T-cell (primary cell): ENCODE data around the gene MARS2. TPM values are rescaled to one million over a fixed set of nuclear protein-coding genes. Genes with fewer than 3 reads are reported as not detected.
"Not testable (repeated sequence)": the region's sequence is repeated elsewhere in the genome, so short reads cannot be mapped to it uniquely, and the experiment has no call there.

Experiments
- ATAC-seq, 4 experiments: fragments of 200-7000 bp in 3 of 4; fragments of 150-1000 bp in 1 of 4; cut with Tn5 transposase; replicated peaks in 1 of 4; 1 replicate in 3 of 4; 2 replicates in 1 of 4; pipeline ENCODE4 v1.10.0; 2021; ENCODE audit warnings: moderate library complexity in 3 of 4, mild to moderate bottlenecking in 2 of 4, moderate number of reproducible peaks in 1 of 4
- CTCF ChIA-PET, 2 donors: fragments of 300-600 bp; sonication (Branson Sonifier 250); formaldehyde crosslinking; loops; one replicate each; lab custom pipeline; 2022; ENCODE audit warnings: antibody characterized with exemption in 2 of 2; lab: Charles Lee
- POLR2A ChIA-PET, 2 donors: fragments of 300-600 bp; sonication (Branson Sonifier 250); formaldehyde crosslinking; loops; one replicate each; lab custom pipeline; 2022; ENCODE audit warnings: antibody characterized with exemption in 2 of 2; lab: Charles Lee
- DNase-seq, 35 experiments: peaks; one replicate each; pipeline versions ENCODE4 v3.0.0 to v3.0.0-alpha.2; 2013 to 2023
- H3K27ac ChIP-seq: one replicate; pipeline ENCODE4 v1.5.1; 2013; ENCODE audit warnings: low read length
- H3K27me3 ChIP-seq, 2 experiments: replicated peaks in 1 of 2; 1 replicate in 1 of 2; 2 replicates in 1 of 2; pipeline versions ENCODE4 v1.6.1 to v1.7.0; 2013; ENCODE audit warnings: low read length in 1 of 2, mixed read lengths in 1 of 2; ENCODE audit not compliant: control insufficient read depth in 2 of 2, insufficient read depth in 2 of 2; ENCODE audit errors: extremely low read depth in 1 of 2
- H3K36me3 ChIP-seq, 2 donors: 1 replicate in 1 of 2; 2 replicates in 1 of 2; pipeline versions ENCODE4 v1.6.1 to v1.7.0; 2013; ENCODE audit warnings: low read length in 1 of 2; ENCODE audit not compliant: control insufficient read depth in 2 of 2, insufficient read depth in 1 of 2; ENCODE audit errors: extremely low read depth in 1 of 2
- H3K4me1 ChIP-seq, 2 experiments: 1 replicate in 1 of 2; 2 replicates in 1 of 2; pipeline versions ENCODE4 v1.6.1 to v1.7.0; 2013; ENCODE audit warnings: low read length in 2 of 2, mixed read lengths in 1 of 2; ENCODE audit not compliant: insufficient read depth in 2 of 2, control insufficient read depth in 1 of 2; ENCODE audit errors: extremely low read depth in 1 of 2
- H3K4me3 ChIP-seq, 2 donors: 1 replicate in 1 of 2; 2 replicates in 1 of 2; pipeline versions ENCODE4 v1.5.1 to v1.7.0; 2013; ENCODE audit warnings: mild to moderate bottlenecking in 2 of 2, low read length in 1 of 2, moderate library complexity in 1 of 2; ENCODE audit not compliant: control insufficient read depth in 1 of 2; ENCODE audit errors: extremely low read depth in 1 of 2
- H3K9me3 ChIP-seq: 2 replicates; pipeline ENCODE4 v1.7.0; 2013
- H3K27ac Mint-ChIP-seq, 2 donors: one replicate each; pipeline ENCODE4 v1.8.0; 2020 to 2021; ENCODE audit warnings: mild to moderate bottlenecking in 2 of 2, mixed read lengths in 2 of 2
- H3K27me3 Mint-ChIP-seq, 2 donors: one replicate each; pipeline ENCODE4 v1.8.0; 2021 to 2022; ENCODE audit warnings: mixed read lengths in 2 of 2
- H3K36me3 Mint-ChIP-seq: one replicate; pipeline ENCODE4 v1.8.0; 2021; ENCODE audit warnings: mixed read lengths
- H3K4me1 Mint-ChIP-seq, 3 donors: one replicate each; pipeline ENCODE4 v1.8.0; 2020 to 2022; ENCODE audit warnings: mixed read lengths in 3 of 3, mild to moderate bottlenecking in 1 of 3
- H3K4me3 Mint-ChIP-seq, 3 donors: one replicate each; pipeline ENCODE4 v1.8.0; 2020 to 2022; ENCODE audit warnings: mild to moderate bottlenecking in 3 of 3, mixed read lengths in 3 of 3, moderate library complexity in 3 of 3
- H3K9me3 Mint-ChIP-seq, 3 donors: one replicate each; pipeline ENCODE4 v1.8.0; 2020 to 2022; ENCODE audit warnings: mixed read lengths in 3 of 3
- WGBS: methylation state at CpG from one replicate; pipeline ENCODE4 v1.1.5; 2013; ENCODE audit warnings: missing lambda C conversion rate; ENCODE audit not compliant: insufficient coverage; 5-methylcytosine and 5-hydroxymethylcytosine counted together
- total RNA-seq, 35 experiments: library from RNA in 6 of 35; stranded (reverse) in 6 of 35; fragments of 120-200 nt in 1 of 35; gene quantifications; one replicate each; pipeline versions ENCODE4 v1.2.1 to v1.2.4 and lab custom pipeline; 2013 to 2026

MARS2 gene
- total RNA-seq, 5 donors from 2014 or later (not counting 1 experiment from before 2014, with no cell fraction given), result 11.2 to 17.1 (median 14.0) TPM

- ChIA-PET POLR2A (interaction anchor here (0.6 kb wide), 3 partner anchors 10 to 885 kb away, joined by 3 to 9 read pairs (median 5); no protein-coding TSS in a partner anchor), CTCF (interaction anchor here (0.5 to 0.9 kb wide), 3 partner anchors 150 to 689 kb away, joined by 3 to 6 read pairs (median 3); no protein-coding TSS in a partner anchor)
- Histone ChIP-seq H3K9me3 (no peaks in the 10 kb centered on the region), H3K4me3 (no peak overlapping the region), H3K4me1 (no peaks in the 10 kb centered on the region), H3K27me3 (no peaks in the 10 kb centered on the region), H3K36me3 (no peaks in the 10 kb centered on the region), H3K27ac (no peak overlapping the region)
- DNase-seq (no peak), ATAC-seq (no peak)
- no peak overlapping the region for H3K27ac Mint-ChIP-seq
- H3K9me3 Mint-ChIP-seq, result peaks cover 0 to 10% (median 7%) of the 10 kb centered on the region in 3 donors
- no peaks in the 10 kb centered on the region for H3K4me1 Mint-ChIP-seq
- H3K27me3 Mint-ChIP-seq, result peaks cover 0 to 8% of the 10 kb centered on the region in 2 donors
- H3K36me3 Mint-ChIP-seq, result peaks cover 14% of the 10 kb centered on the region
- no peak overlapping the region for H3K4me3 Mint-ChIP-seq
Observed at GRCh38 chr2:197727011-197727410, 21.8 kb downstream of the MARS2 start.

- DNase-seq, H3K4me3 ChIP-seq, ATAC-seq, H3K27ac ChIP-seq, H3K27ac Mint-ChIP-seq, H3K9me3 ChIP-seq, H3K27me3 Mint-ChIP-seq, POLR2A ChIA-PET, H3K36me3 ChIP-seq, H3K4me1 Mint-ChIP-seq, H3K4me1 ChIP-seq, CTCF ChIA-PET, H3K27me3 ChIP-seq: not testable (repeated sequence)
- peaks cover 0 to 10% (median 7%) of the 10 kb centered on the region in 3 donors for H3K9me3 Mint-ChIP-seq
- H3K36me3 Mint-ChIP-seq, result peaks cover 14% of the 10 kb centered on the region
- peak overlapping the region in 1 of 3 donors; percentile 20 for H3K4me3 Mint-ChIP-seq
- 93% methylated on average over 14 of the region's 32 CpGs for WGBS
Observed at GRCh38 chr2:197728555-197729544, 23.7 kb downstream of the MARS2 start.

- peaks cover 5 to 26% of the 10 kb centered on the region in 2 donors for H3K27me3 Mint-ChIP-seq
- Histone ChIP-seq H3K36me3 (no peaks in the 10 kb centered on the region), H3K9me3 (no peaks in the 10 kb centered on the region), H3K27ac (no peak overlapping the region), H3K4me3 (no peak overlapping the region), H3K4me1 (no peaks in the 10 kb centered on the region), H3K27me3 (no peaks in the 10 kb centered on the region)
- H3K9me3 Mint-ChIP-seq, result no peaks in the 10 kb centered on the region
- ChIA-PET POLR2A (no interaction called here), CTCF (no interaction called here)
- ATAC-seq (no peak), DNase-seq (no peak)
- H3K4me3 Mint-ChIP-seq, result no peak overlapping the region
- H3K27ac Mint-ChIP-seq, result no peak overlapping the region
- no peaks in the 10 kb centered on the region for H3K36me3 Mint-ChIP-seq
- H3K4me1 Mint-ChIP-seq, result no peaks in the 10 kb centered on the region
Observed at GRCh38 chr2:197740200-197740599, 35.0 kb downstream of the MARS2 start.

Other genes starting within 250 kb of the MARS2 start
- 100 to 1,000 TPM; 125 to 164 (median 130) TPM for gene HSPD1, start 205.5 kb upstream of the MARS2 start, total RNA-seq
- 10 to 100 TPM; 49.9 to 72.7 (median 55.1) TPM for gene HSPE1, start 205.0 kb upstream of the MARS2 start, total RNA-seq
- gene MOB4, start 189.3 kb upstream of the MARS2 start, total RNA-seq, result 10 to 100 TPM; 16.6 to 20.2 (median 17.7) TPM
- gene RFTN2, start 29.8 kb upstream of the MARS2 start, total RNA-seq, result under 1 TPM in 2 of 5 donors, not detected in 3; 0.12 to 0.44 TPM
- not detected for gene BOLL, start 80.0 kb downstream of the MARS2 start, total RNA-seq
- gene PLCL1, start 99.2 kb downstream of the MARS2 start, total RNA-seq, result 10 to 100 TPM; 15.3 to 24.7 (median 20.3) TPM